GM04504 (cell line): ENCODE measurements around the gene UPP2.

Experiments used
- DNase-seq: peaks from one replicate; pipeline ENCODE4 v3.0.0-alpha.2; 2012; ENCODE audit warnings: low read depth

The UPP2 gene

DNA sequence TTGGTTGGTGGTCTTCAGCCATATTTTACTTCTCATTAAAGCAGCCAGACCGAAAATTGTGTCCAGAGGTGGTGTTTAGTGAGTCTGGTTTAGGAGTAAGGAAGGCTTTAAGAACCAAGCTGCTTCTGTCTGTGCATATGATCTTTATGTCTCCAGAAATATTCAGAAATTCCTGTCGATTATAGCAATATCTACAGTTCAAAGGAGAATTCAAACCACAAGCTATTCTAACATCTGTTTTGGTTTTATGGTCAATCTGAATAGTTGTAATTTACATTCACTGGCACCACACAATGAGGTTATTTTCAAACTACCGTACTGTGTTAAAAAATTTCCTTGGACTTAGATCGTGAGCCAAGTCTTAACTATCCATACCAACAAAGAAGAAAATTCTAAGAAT, 11.3 kb downstream of the UPP2 start:
- DNase-seq = no peak

- no peak for DNase-seq
Observed at GRCh38 chr2:158113741-158114295, 12.1 kb downstream of the UPP2 start.

- no peak for DNase-seq
Observed at GRCh38 chr2:158114516-158114915, 12.8 kb downstream of the UPP2 start.

DNA sequence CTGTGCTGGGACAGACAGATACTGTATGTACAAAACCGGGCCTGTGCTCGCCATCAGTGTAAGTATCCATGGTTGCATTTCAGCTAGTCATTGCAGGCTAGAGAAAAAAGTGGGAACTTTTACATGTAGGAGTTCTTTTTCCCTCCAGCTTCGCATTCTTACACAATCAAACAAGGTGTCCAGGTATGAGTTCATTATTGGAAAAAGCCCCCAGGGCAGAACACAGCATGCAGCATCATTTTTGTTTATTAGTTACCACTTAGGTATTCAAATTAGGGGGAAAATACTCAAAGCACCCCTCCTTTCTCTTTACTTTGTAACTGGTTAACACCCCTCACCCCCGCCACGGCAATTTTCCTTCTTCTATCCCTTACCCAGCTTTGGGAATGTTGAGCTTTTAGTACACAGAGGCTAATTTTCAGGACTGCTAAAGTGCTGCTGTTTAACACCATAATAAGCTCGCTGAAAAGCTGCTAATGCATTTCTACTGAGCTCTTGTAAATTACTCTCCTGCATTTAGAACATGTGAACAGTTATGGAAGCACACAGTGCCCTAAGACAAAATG, 13.6 kb downstream of the UPP2 start:
- no peak for DNase-seq

DNA sequence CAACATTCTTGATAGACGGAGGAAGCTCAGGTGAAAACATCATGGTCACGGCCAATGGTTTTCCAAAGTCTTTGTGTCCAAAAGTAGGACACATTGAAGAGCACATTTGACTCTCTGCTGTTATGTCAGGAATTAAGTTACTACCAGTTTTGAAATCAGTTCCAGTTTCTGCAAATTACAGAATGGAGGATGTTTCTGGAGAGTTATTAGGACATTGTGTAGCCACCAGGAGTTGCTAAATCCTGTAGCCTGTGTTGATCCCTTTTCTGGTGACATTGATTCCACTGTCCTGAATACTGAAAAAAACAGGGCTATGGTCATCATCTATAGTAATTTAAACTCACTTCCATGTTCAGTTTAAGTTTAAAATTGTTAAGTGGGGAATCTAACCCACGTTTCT, 15.3 kb downstream of the UPP2 start:
- DNase-seq = no peak

- DNase-seq = no peak
Observed at GRCh38 chr2:158120102-158120501, 18.4 kb downstream of the UPP2 start.

- no peak for DNase-seq
Observed at GRCh38 chr2:158120664-158121641, 19.3 kb downstream of the UPP2 start.

GRCh38 chr2:158124896-158125295, 23.2 kb downstream of the UPP2 start:
- DNase-seq = no peak

- no peak for DNase-seq
Observed at GRCh38 chr2:158125756-158126498, 24.3 kb downstream of the UPP2 start.

- no peak for DNase-seq
Observed at GRCh38 chr2:158127380-158127804, 25.7 kb downstream of the UPP2 start.

DNA sequence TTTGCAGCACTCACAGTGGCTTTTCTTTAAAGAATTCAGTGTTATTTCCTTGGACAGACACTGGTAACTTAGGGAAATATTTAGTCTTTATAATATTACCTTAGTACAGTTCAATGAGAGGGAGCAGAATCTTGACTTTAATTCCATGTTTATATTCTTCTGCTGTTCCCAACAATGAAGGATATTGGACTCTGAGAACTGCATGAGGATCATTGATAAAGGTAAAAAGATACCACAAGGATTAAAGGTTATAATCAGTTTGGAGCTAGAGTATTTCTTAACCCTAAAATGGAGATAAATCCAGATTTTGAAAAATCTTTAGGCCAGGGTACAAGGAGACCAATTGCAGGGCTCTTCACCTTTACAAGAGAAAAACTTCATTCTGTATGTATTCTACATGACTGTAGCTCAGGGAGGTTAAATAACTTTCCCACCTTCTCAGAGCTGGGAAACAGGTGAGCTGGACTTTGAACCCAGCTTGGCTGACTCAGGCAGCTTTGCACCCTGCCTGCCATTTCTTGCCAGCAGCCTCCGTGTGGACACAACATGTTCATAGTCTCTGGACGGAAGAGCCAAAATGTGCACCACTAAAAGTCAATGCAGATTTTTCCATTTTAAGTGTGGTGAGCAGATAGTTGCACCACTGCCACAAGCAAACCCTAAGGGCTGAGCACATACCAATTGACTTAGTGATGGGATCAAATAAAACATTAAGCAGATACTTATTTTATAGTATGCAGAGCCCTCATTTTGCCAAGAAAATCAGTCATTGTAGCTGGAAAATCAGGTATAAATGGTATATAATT, 26.7 kb downstream of the UPP2 start:
- no peak for DNase-seq

GRCh38 chr2:158129037-158129436, 27.4 kb downstream of the UPP2 start:
- no peak for DNase-seq

GRCh38 chr2:158130832-158131473, 29.3 kb downstream of the UPP2 start:
- DNase-seq = no peak

DNA sequence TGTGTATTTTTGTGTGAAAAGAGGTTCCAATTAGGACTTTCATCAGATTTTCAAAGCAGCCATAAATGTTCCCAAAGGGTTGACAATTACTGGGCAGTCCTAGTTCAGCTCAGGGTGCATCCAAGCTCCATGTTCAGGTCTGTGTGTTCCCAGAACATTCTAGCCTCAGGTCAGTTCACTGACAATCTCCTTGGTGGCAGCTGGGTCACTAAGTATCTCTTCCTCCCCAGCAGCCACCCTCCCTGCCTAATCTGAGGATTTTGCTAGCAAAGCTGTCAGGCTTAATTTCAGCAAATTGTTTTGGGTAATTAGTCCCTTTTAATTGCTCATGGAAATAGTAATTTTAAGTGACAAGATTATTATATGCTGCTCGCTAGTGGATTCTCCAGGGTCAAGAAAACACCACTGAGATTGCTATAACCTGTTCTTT, 29.8 kb downstream of the UPP2 start:
- DNase-seq = no peak

DNA sequence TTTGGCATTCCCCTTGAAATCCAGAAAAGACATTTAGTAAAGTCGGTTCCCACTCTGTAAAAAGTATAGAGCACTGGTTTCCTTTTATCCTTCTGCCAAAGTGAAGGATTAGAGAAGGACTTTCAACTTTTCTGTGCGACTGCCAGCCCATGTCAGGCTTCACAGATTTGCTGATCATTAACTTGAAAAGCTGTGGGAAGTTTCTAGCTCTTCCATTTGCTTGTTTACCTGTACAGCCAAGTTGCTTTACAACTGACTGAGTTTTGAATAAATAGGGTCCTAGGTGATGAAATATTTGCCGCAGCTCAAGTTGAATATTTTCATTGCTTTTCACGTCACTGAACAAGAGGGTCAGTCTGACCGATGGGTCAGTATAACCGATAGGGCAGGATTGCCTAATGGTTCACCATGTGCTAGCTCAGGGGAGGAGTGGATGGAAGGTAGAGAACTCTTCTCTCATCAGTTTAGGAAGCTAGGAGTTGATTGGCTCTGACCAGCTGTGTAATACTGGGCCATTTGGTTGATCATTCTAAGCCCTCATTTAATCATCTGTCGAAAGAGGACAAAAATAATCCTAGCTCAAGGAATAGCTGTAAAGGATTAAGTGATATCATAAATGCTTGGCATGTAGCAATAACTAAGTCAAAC, 30.4 kb downstream of the UPP2 start:
- no peak for DNase-seq

GRCh38 chr2:158134055-158134454, 32.4 kb downstream of the UPP2 start:
- no peak for DNase-seq

DNA sequence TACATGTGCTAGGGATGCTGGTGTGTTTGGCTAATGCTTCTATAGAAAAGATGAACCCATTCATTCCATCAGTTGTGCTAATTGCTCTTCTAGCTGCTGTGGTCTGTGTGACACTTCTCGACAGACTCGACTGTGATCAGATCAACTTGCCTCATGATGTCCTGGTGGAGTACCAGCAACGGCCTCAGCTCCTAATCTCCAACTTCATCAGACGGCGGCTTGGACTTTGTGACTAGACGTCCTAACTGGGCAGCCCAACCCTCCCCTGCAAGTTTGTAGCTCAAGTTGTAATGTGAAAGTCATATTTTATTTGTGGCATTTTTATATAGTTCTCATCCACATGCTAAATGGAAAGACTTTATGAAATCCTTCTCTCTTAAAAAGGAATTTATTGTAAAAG, 33.0 kb downstream of the UPP2 start:
- DNase-seq = no peak

DNA sequence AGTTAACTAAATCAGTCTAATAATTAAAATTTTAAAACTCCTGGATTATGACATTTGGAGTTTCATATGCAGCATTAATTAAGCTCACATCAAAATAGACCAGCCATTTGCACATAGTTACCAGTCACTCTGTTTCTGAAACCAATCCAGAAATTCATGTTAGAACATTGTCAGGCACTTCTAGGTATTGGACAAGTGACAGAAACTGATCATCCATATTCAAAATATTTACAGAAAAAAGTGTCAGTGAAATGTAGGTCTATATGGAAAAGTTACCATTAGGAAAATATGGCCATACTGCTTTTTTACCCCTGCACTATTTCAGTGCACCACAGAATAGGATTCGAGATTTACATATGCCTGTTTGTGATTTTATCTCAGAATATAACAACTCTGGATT, 33.4 kb downstream of the UPP2 start:
- no peak for DNase-seq

- no peak for DNase-seq
Observed at GRCh38 chr2:158138255-158138654, 36.6 kb downstream of the UPP2 start.

DNA sequence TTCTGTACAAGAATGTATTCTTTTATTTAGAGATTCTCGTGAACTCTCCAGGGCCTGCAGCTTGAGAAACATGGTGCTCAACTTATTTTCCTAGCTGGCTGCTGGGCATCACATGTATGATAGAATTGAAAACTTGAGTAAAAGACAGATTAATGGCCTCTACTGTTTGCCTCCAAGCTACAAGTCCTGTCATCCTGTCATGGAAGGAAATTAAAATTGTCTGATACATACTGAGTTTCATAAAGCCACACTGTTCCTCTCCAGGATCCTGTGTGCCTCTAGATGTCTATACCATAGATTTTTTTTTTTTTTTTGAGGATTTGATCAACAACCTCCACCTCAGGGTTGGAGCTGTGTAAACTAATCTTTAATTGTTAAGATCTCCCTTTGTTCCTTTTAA, 38.5 kb downstream of the UPP2 start:
- DNase-seq = no peak

DNA sequence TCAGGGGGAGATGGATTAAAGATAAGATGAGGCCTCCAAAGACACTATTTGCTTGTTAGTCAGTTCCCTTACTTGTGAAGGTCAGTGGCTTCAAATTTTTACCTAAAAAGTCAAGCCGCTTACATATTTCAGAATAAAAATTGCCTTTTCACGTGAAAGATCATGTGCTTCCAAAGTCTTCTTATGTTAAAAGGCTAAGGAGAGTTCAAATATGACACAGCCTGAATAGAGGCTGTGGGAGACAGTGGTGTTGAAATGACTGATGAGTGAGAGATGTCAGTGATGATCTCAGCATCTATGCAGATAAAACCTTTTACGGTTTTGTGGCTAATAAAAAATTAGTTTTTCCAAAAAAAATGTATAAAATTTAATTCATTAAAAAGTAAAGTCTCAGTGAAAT, 40.5 kb downstream of the UPP2 start:
- no peak for DNase-seq
